H9 (cell line): ENCODE data around the gene CLPTM1L. TPM values are rescaled to one million over a fixed set of nuclear protein-coding genes. Genes with fewer than 3 reads are reported as not detected.

Source experiments
- DNase-seq: peaks from one replicate; pipeline ENCODE4 v3.0.0-alpha.2; 2017
- H2AFZ ChIP-seq: one replicate; pipeline ENCODE4 v1.6.1; 2013; ENCODE audit warnings: mild to moderate bottlenecking, low read length, control low read depth, moderate library complexity
- H2AK5ac ChIP-seq: 2 replicates; pipeline ENCODE4 v1.6.1; 2013; ENCODE audit warnings: low read length, control low read depth, mixed read lengths; ENCODE audit not compliant: insufficient read length
- H2BK120ac ChIP-seq: one replicate; pipeline ENCODE4 v1.6.1; 2013; ENCODE audit warnings: low read depth, mild to moderate bottlenecking, low read length, control low read depth, inconsistent platforms; ENCODE audit not compliant: poor library complexity, severe bottlenecking
- H2BK12ac ChIP-seq: 2 replicates; pipeline ENCODE4 v1.6.1; 2013; ENCODE audit warnings: low read length, control low read depth, mixed read lengths, low read depth; ENCODE audit not compliant: insufficient read length
- H2BK15ac ChIP-seq: 2 replicates; pipeline ENCODE4 v1.6.1; 2013; ENCODE audit warnings: low read depth, low read length, control low read depth
- H2BK20ac ChIP-seq: one replicate; pipeline ENCODE4 v1.6.1; 2013; ENCODE audit warnings: low read depth, mild to moderate bottlenecking, low read length, control low read depth, inconsistent platforms; ENCODE audit not compliant: poor library complexity, severe bottlenecking
- H2BK5ac ChIP-seq: 2 replicates; pipeline ENCODE4 v1.6.1; 2013; ENCODE audit warnings: low read length, control low read depth, mixed read lengths; ENCODE audit not compliant: insufficient read length
- H3K14ac ChIP-seq: 2 replicates; pipeline ENCODE4 v1.6.1; 2013; ENCODE audit warnings: low read length, control low read depth; ENCODE audit not compliant: insufficient read depth
- H3K18ac ChIP-seq: 2 replicates; pipeline ENCODE4 v1.6.1; 2013; ENCODE audit warnings: low read depth, mild to moderate bottlenecking, mixed read lengths, low read length, control low read depth; ENCODE audit not compliant: insufficient read length
- H3K23ac ChIP-seq: 2 replicates; pipeline ENCODE4 v1.6.1; 2013; ENCODE audit warnings: low read length, control low read depth, mixed read lengths, low read depth; ENCODE audit not compliant: insufficient read length
- H3K23me2 ChIP-seq: 2 replicates; pipeline ENCODE4 v1.6.1; 2013; ENCODE audit warnings: low read depth, mild to moderate bottlenecking, mixed read lengths, low read length, control low read depth; ENCODE audit not compliant: insufficient read length, poor library complexity, severe bottlenecking
- H3K27ac ChIP-seq: 2 replicates; pipeline ENCODE4 v1.5.1; 2013; ENCODE audit warnings: low read length, control low read depth, mixed read lengths, low read depth; ENCODE audit not compliant: insufficient read length
- H3K27me3 ChIP-seq: 2 replicates; pipeline ENCODE4 v1.6.1; 2013; ENCODE audit warnings: low read length, control low read depth, inconsistent platforms; ENCODE audit not compliant: insufficient read depth
- H3K4ac ChIP-seq: 2 replicates; pipeline ENCODE4 v1.6.1; 2013; ENCODE audit warnings: low read depth, mild to moderate bottlenecking, control low read depth, inconsistent platforms, low read length, moderate library complexity
- H3K4me1 ChIP-seq: 2 replicates; pipeline ENCODE4 v1.6.1; 2013; ENCODE audit warnings: low read length, control low read depth, inconsistent platforms; ENCODE audit not compliant: insufficient read depth
- H3K4me2 ChIP-seq: 2 replicates; pipeline ENCODE4 v1.6.1; 2013; ENCODE audit warnings: low read length, control low read depth, mixed read lengths; ENCODE audit not compliant: insufficient read length, insufficient read depth
- H3K56ac ChIP-seq: 2 replicates; pipeline ENCODE4 v1.6.1; 2013; ENCODE audit warnings: low read depth, mild to moderate bottlenecking, mixed read lengths, low read length, control low read depth; ENCODE audit not compliant: insufficient read length
- H3K79me1 ChIP-seq: 2 replicates; pipeline ENCODE4 v1.6.1; 2013; ENCODE audit warnings: low read depth, mild to moderate bottlenecking, moderate library complexity, low read length, control low read depth, inconsistent platforms; ENCODE audit not compliant: insufficient read depth, poor library complexity, severe bottlenecking
- H3K79me2 ChIP-seq: 2 replicates; pipeline ENCODE4 v1.6.1; 2013; ENCODE audit warnings: low read length, control low read depth, inconsistent platforms; ENCODE audit not compliant: insufficient read depth
- H3K9ac ChIP-seq: 2 replicates; pipeline ENCODE4 v1.6.1; 2013; ENCODE audit warnings: low read length, control low read depth, mixed read lengths; ENCODE audit not compliant: insufficient read length; ENCODE audit errors: extremely low read depth
- H3K9me3 ChIP-seq: one replicate; pipeline ENCODE4 v1.6.1; 2013; ENCODE audit warnings: low read depth, low read length, inconsistent platforms; ENCODE audit not compliant: control insufficient read depth
- H3T11ph ChIP-seq: one replicate; pipeline ENCODE4 v1.6.1; 2013; ENCODE audit warnings: mild to moderate bottlenecking, low read length, control low read depth, inconsistent platforms
- H4K20me1 ChIP-seq: one replicate; pipeline ENCODE4 v1.6.1; 2013; ENCODE audit not compliant: control insufficient read depth, insufficient read length, insufficient read depth
- H4K5ac ChIP-seq: 2 replicates; pipeline ENCODE4 v1.6.1; 2013; ENCODE audit warnings: low read depth, mild to moderate bottlenecking, mixed read lengths, low read length, control low read depth; ENCODE audit not compliant: insufficient read length
- H4K8ac ChIP-seq: replicated peaks from 2 replicates; pipeline ENCODE4 v1.6.1; 2013; ENCODE audit warnings: low read length, control low read depth, mixed read lengths, low read depth; ENCODE audit not compliant: insufficient read length
- H4K91ac ChIP-seq: 2 replicates; pipeline ENCODE4 v1.6.1; 2013; ENCODE audit warnings: low read depth, mild to moderate bottlenecking, moderate library complexity, mixed read lengths, low read length, control low read depth; ENCODE audit not compliant: insufficient read length
- H3K27ac Mint-ChIP-seq, 3 experiments: 2 replicates in 2 of 3; 3 replicates in 1 of 3; pipeline ENCODE4 v1.8.0; 2020 to 2021; ENCODE audit warnings: mixed read lengths in 3 of 3, mild to moderate bottlenecking in 1 of 3, moderate library complexity in 1 of 3
- H3K27me3 Mint-ChIP-seq: 2 replicates; pipeline ENCODE4 v1.8.0; 2021; ENCODE audit warnings: low read depth, mild to moderate bottlenecking, moderate library complexity, mixed read lengths
- H3K36me3 Mint-ChIP-seq, 3 experiments: 2 replicates in 2 of 3; 3 replicates in 1 of 3; pipeline ENCODE4 v1.8.0; 2020 to 2021; ENCODE audit warnings: low read depth in 3 of 3, mixed read lengths in 3 of 3; ENCODE audit not compliant: insufficient read depth in 1 of 3
- H3K4me1 Mint-ChIP-seq, 2 experiments: 2 replicates each; pipeline ENCODE4 v1.8.0; 2020; ENCODE audit warnings: mixed read lengths in 2 of 2
- H3K4me3 Mint-ChIP-seq, 2 experiments: 2 replicates in 1 of 2; 3 replicates in 1 of 2; pipeline ENCODE4 v1.8.0; 2020 to 2021; ENCODE audit warnings: mild to moderate bottlenecking in 2 of 2, mixed read lengths in 2 of 2, moderate library complexity in 1 of 2
- H3K9me3 Mint-ChIP-seq, 2 experiments: 2 replicates in 1 of 2; 3 replicates in 1 of 2; pipeline ENCODE4 v1.8.0; 2020; ENCODE audit warnings: mild to moderate bottlenecking in 2 of 2, mixed read lengths in 2 of 2, moderate library complexity in 1 of 2
- WGBS: extraction: QIAGEN DNeasy Blood & Tissue Kit; methylation state at CpG from one replicate; pipeline ENCODE4 v1.1.7; 2013; ENCODE audit warnings: missing lambda C conversion rate, low lambda C conversion rate, mixed read lengths; ENCODE audit not compliant: insufficient read length; ENCODE audit errors: extremely low coverage; 5-methylcytosine and 5-hydroxymethylcytosine counted together
- total RNA-seq: library from RNA; stranded (reverse); gene quantifications from 2 replicates; pipeline ENCODE4 v1.2.1, GENCODE V29; 2021
- TF ChIP-seq, protein P1 (sequence below): fragments of 200-600 bp; sonication (generic); conservative IDR thresholded peaks from 3 replicates; pipeline ENCODE4 v1.8.0; 2021; ENCODE audit warnings: antibody characterized with exemption, mild to moderate bottlenecking

The CLPTM1L gene
- total RNA-seq, 1 experiment from 2014 or later, result 108 TPM

DNA sequence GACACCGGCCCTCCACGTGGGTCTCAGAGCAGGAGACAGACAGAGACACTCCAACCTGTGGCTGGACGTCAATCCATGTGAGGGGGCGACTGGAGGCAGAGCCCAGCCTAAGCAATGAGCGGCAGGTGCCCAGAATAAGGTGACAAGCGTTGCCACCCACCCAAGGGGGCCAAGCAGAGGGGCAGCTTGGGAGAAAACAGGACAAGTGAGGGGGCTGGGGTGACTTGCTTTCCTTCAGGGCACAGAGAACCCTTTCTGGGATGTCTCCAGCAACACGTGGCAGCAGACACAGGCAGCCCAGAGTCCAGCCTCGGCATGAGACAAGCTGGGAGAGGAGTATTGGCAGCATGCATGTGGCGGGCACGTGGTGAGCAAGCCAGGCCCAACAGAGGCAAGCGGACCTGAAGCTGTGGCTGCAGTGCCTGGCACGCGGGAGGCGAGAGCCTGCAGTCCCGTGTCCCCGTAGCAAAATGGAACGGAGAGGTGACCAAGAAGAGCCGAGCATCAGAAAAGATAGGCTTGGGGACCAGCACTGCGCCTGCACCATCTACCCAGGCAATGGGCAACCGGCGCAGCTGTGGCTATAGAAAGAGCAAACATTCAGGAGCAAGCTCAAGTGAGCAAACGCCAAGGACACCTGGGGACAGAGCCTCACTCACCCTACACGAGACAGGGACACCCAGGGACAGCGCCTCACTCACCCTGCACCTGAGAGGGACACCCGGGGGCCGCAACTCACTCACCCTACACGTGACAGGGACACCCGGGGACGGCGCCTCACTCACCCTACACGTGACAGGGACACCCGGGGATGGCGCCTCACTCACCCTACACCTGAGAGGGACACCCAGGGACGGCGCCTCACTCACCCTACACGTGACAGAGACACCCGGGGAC lies 56.2 kb downstream of the CLPTM1L start:
- Mint-ChIP-seq H3K36me3 (peaks cover 13 to 32% (median 23%) of the 10 kb centered on the region in 3 experiments), H3K9me3 (no peaks in the 10 kb centered on the region), H3K27me3 (no peaks in the 10 kb centered on the region; the same call in none of the 2 replicates), H3K4me1 (no peaks in the 10 kb centered on the region), H3K4me3 (no peak overlapping the region; a peak in 1 of 5 replicates), H3K27ac (peak overlapping the region in 1 of 3 experiments; percentile 90; a peak in 4 of 7 replicates)
- Histone ChIP-seq H3K18ac (no peak overlapping the region), H3K23ac (no peak overlapping the region), H3K4me1 (no peaks in the 10 kb centered on the region), H3K4ac (no peak overlapping the region), H2BK5ac (no peak overlapping the region), H3K9ac (no peak overlapping the region), H4K20me1 (no peaks in the 10 kb centered on the region), H4K91ac (no peak overlapping the region), H2BK120ac (no peak overlapping the region), H3K23me2 (no peaks in the 10 kb centered on the region), H2AFZ (no peak overlapping the region), H4K8ac (no peak overlapping the region), H3K9me3 (no peaks in the 10 kb centered on the region), H3K56ac (no peak overlapping the region), H2AK5ac (no peak overlapping the region), H3K4me2 (no peak overlapping the region), H3K27me3 (no peaks in the 10 kb centered on the region), H2BK15ac (no peak overlapping the region), H2BK20ac (no peak overlapping the region), H2BK12ac (no peak overlapping the region), H3K14ac (no peak overlapping the region), H3K27ac (no peak overlapping the region), H3K79me2 (peaks cover 5% of the 10 kb centered on the region; the same call in 1 of the 2 replicates), H3T11ph (no peak overlapping the region), H4K5ac (no peak overlapping the region), H3K79me1 (peaks cover 2% of the 10 kb centered on the region)
- DNase-seq, result peak; percentile 22
- WGBS, result no CpG with 5 or more reads among the region's 37 CpGs
- TF ChIP-seq, protein P1, sequence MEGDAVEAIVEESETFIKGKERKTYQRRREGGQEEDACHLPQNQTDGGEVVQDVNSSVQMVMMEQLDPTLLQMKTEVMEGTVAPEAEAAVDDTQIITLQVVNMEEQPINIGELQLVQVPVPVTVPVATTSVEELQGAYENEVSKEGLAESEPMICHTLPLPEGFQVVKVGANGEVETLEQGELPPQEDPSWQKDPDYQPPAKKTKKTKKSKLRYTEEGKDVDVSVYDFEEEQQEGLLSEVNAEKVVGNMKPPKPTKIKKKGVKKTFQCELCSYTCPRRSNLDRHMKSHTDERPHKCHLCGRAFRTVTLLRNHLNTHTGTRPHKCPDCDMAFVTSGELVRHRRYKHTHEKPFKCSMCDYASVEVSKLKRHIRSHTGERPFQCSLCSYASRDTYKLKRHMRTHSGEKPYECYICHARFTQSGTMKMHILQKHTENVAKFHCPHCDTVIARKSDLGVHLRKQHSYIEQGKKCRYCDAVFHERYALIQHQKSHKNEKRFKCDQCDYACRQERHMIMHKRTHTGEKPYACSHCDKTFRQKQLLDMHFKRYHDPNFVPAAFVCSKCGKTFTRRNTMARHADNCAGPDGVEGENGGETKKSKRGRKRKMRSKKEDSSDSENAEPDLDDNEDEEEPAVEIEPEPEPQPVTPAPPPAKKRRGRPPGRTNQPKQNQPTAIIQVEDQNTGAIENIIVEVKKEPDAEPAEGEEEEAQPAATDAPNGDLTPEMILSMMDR, result no peak
